ENCODE results near the gene AKTIP.

AKTIP gene

GRCh38 chr16:53537626-53538025, 34.6 kb upstream of the AKTIP start:
- no peak for TF ChIP-seq CTCF (conservative IDR thresholded peaks at IDR 0.05)
- TF ChIP-seq ZFX (IDR thresholded peaks at IDR 0.05) = no peak
- H3K27ac ChIP-seq = no peak overlapping the region

- no peak overlapping the region for H3K27ac ChIP-seq
- TF ChIP-seq ZFX (IDR thresholded peaks at IDR 0.05) (no peak), CTCF (conservative IDR thresholded peaks at IDR 0.05) (no peak)
Measured at GRCh38 chr16:53534206-53534605, 31.2 kb upstream of the AKTIP start.

DNA sequence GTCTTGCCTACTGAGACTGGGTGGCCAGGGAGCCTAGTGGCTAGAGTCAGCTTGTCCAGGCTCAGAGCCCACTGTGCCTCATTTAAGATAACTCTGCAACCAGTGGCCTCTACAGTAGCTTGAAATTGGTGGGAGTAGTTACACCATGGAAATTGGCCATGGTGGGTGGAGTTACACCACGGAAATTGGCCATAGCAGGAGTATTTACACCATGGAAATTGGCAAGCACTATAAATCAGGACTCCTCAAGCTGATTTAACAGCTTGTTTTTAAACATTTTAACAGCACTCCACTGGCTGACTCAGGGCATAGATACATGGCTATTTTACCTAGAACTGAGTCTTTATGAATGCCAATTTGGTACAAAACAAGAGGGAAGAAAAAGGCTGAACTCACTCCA, 27.7 kb upstream of the AKTIP start:
- TF ChIP-seq CTCF (conservative IDR thresholded peaks at IDR 0.05) (no peak), ZFX (IDR thresholded peaks at IDR 0.05) (no peak)
- H3K27ac ChIP-seq = no peak overlapping the region

DNA sequence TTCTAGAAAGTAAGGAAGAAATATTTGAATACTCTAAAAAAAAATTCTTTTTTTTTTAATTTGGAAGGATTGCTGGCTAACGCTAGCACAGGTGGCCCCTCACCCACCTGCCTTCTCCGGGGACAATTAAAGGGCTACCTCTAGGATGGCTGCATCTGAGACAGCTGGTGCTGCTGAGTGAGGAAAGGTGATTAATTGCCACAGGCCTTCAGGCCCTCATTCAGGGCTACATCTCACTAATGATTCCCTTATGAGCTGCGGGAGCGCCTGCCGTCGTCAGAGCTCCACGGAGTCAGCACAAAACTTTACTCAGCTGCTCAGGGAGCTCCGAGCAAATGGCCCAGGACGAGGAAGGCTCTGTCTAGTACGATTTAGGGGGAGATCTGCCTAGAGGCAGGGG, 27.0 kb upstream of the AKTIP start:
- no peak overlapping the region for H3K27ac ChIP-seq
- TF ChIP-seq ZFX (IDR thresholded peaks at IDR 0.05) = no peak
- TF ChIP-seq CTCF (conservative IDR thresholded peaks at IDR 0.05) = no peak

DNA sequence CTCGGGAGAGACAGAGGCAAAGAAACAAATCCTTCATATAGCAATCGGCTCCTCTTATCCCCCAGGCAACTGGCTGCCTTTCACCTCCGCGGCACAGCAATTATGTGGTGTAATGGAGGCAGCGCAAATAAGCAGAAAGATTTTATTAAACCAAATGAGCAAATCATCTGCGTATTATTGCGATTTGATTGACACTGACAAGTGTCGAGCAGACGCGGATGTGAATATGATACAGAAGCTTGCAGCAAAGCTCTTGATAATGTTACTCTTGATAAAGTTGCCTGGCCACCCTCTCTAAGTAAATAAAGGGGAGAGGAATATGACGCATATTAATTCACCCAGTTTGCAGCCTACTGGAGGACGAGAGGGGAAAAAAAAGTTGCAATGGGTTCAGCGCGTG, 26.5 kb upstream of the AKTIP start:
- TF ChIP-seq CTCF (conservative IDR thresholded peaks at IDR 0.05) (no peak), ZFX (IDR thresholded peaks at IDR 0.05) (no peak)
- H3K27ac ChIP-seq = no peak overlapping the region

DNA sequence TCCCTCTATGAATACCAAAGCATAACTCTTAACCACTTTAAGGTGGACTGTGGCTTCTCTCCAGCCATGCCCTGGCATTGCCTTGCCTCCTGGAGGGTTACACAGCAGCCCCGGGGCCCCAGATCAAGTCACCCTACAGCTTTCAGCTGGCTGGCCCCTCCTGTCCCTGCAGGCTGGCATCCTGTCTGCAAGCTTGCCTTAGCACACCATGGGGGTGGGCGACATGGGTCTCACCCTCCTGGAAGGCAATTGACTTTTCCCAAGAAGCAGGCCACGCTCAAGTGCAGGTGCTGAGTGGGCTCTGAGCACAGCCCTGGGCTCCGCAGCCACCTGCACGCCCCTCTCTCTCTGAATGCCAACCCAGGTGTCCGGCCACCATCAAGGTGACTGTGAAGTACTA, 25.8 kb upstream of the AKTIP start:
- TF ChIP-seq ZFX (IDR thresholded peaks at IDR 0.05) (no peak), CTCF (conservative IDR thresholded peaks at IDR 0.05) (no peak)
- no peak overlapping the region for H3K27ac ChIP-seq

DNA sequence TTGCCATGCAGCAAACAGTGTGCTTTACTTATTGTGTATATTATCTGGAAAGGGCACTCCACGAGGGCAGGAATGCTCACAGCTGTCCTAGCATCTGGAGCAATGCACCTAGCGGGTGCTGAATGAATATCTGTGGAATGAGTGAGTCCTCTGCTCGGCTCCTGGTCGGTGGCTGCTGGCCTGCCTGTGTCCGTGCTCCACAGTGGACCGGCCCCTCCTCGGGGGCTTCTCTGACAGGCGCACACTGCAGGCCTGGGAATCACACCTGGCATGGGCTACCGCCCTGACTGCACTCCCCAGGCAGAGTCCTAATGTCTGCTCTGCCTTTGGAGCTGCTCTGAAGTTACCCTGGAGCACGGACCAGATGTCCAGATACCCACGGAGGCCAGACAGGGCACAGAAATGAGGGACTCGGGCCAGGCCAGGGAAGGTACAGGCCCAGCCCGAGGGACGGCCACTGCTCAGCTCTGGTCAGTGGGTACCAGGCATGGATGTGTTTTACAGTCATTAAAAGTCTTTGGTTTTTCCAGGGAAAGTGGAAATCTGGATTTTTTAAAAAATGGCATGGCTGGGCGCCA, 21.1 kb upstream of the AKTIP start:
- TF ChIP-seq ZFX (IDR thresholded peaks at IDR 0.05) (no peak), CTCF (conservative IDR thresholded peaks at IDR 0.05) (no peak)
- no peak overlapping the region for H3K27ac ChIP-seq

Measured in C4-2B (cell line).